ENCODE measurements around the gene ARFRP1. TPM values are rescaled to one million over a fixed set of nuclear protein-coding genes. Genes with fewer than 3 reads are reported as not detected.

Gene ARFRP1
- total RNA-seq, 1 experiment from 2014 or later = 65.4 TPM

DNA sequence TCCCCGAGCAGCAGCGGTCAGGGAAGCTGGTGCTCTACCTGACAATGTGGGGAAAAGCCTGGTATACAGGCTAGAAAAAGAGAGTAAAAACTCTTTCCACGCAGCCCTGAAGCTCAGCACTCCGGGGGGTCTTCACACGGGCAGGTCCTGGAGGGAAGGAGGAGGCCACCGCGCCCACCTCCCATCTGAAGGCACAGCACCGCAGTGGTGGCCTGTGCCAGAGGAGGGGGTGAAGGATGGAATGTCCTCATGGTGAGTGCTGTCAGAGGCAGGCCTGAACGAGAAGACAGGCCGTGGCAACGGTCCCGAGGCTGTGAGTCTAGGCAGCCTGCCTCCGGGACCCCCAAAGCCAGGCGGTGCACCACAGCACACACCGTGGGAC, 37.6 kb upstream of the ARFRP1 start:
- Mint-ChIP-seq H3K27ac (ENCODE audit: low read depth, unreplicated experiment) (no peak overlapping the region), H3K4me1 (ENCODE audit: insufficient read depth, unreplicated experiment) (no peaks in the 10 kb centered on the region), H3K27me3 (ENCODE audit: insufficient read depth, unreplicated experiment) (no peaks in the 10 kb centered on the region), H3K4me3 (ENCODE audit: unreplicated experiment) (no peak overlapping the region), H3K9me3 (ENCODE audit: unreplicated experiment) (no peaks in the 10 kb centered on the region), H3K36me3 (ENCODE audit: insufficient read depth, unreplicated experiment) (peaks cover 27% of the 10 kb centered on the region)
- TF ChIP-seq, protein P1, sequence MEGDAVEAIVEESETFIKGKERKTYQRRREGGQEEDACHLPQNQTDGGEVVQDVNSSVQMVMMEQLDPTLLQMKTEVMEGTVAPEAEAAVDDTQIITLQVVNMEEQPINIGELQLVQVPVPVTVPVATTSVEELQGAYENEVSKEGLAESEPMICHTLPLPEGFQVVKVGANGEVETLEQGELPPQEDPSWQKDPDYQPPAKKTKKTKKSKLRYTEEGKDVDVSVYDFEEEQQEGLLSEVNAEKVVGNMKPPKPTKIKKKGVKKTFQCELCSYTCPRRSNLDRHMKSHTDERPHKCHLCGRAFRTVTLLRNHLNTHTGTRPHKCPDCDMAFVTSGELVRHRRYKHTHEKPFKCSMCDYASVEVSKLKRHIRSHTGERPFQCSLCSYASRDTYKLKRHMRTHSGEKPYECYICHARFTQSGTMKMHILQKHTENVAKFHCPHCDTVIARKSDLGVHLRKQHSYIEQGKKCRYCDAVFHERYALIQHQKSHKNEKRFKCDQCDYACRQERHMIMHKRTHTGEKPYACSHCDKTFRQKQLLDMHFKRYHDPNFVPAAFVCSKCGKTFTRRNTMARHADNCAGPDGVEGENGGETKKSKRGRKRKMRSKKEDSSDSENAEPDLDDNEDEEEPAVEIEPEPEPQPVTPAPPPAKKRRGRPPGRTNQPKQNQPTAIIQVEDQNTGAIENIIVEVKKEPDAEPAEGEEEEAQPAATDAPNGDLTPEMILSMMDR (IDR thresholded peaks at IDR 0.05; ENCODE audit: unreplicated experiment) = no peak
- ChIA-PET CTCF (no interaction called here), POLR2A (interaction anchor here (0.7 to 2.1 kb wide), 7 partner anchors 8 to 120 kb away, joined by 3 to 9 read pairs (median 3); no protein-coding TSS in a partner anchor)
- DNase-seq (ENCODE audit: unreplicated experiment) = no peak
- no TSS peak for BruUV-seq (replicated peaks)
- intact Hi-C loops (cut with micrococcal nuclease) = no loop called here

DNA sequence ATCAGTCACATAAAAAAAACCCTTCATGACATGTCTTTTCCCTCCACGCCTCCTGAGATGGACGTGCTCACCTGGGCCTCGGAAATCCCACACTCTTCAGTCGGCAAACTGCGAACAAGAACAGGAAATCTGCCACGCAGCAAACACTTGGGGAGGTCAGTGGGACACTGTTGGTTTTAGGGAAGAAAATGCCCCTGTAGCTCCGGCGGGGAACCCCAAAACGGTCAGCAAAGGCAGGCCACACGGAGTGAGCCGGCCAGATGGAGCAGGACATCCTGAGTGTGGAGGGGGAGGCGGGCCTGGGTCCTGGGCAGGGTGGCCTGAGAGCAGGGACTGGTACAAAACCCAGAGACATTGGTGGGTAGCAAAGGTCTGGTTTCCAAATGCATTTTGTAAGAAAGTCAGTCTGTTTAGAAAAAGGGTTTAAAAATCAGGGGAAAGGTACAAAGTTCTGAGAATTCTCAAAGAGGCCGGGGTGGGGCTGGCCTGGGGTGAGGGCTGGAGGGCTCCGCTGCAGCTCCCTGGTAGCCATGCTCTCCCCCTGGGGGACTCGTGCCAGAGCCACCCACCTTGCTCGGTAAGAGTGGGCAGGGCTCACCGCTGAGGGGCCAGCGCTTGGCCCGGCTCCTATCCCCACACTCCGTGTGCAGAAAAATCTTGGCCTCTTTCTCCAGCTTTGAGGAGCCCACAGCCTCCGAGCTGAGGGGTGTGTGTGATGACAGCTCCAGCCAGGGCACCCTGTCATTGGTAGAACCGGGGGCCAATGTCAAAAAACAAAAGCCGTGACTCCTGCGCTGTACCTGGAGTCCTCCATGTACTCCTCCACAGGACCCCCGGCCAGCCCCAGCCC, 37.0 kb upstream of the ARFRP1 start:
- Mint-ChIP-seq H3K4me1 (ENCODE audit: insufficient read depth, unreplicated experiment) (no peaks in the 10 kb centered on the region), H3K9me3 (ENCODE audit: unreplicated experiment) (no peaks in the 10 kb centered on the region), H3K4me3 (ENCODE audit: unreplicated experiment) (no peak overlapping the region), H3K27me3 (ENCODE audit: insufficient read depth, unreplicated experiment) (no peaks in the 10 kb centered on the region), H3K36me3 (ENCODE audit: insufficient read depth, unreplicated experiment) (peaks cover 27% of the 10 kb centered on the region), H3K27ac (ENCODE audit: low read depth, unreplicated experiment) (no peak overlapping the region)
- TF ChIP-seq, protein P1 (IDR thresholded peaks at IDR 0.05; ENCODE audit: unreplicated experiment) = no peak
- POLR2A ChIA-PET = interaction anchor here (0.7 to 2.1 kb wide), 9 partner anchors 9 to 121 kb away, joined by 3 to 9 read pairs (median 5); partner anchors contain the start of genes ARFRP1 and ZGPAT
- DNase-seq (ENCODE audit: unreplicated experiment) = no peak
- BruUV-seq (replicated peaks) = no TSS peak
- intact Hi-C loops (cut with micrococcal nuclease) = no loop called here
- CTCF ChIA-PET = interaction anchor here (0.8 kb wide), 1 partner anchor 37 kb away, joined by 3 read pairs; the partner anchor contains the start of genes ARFRP1 and ZGPAT

DNA sequence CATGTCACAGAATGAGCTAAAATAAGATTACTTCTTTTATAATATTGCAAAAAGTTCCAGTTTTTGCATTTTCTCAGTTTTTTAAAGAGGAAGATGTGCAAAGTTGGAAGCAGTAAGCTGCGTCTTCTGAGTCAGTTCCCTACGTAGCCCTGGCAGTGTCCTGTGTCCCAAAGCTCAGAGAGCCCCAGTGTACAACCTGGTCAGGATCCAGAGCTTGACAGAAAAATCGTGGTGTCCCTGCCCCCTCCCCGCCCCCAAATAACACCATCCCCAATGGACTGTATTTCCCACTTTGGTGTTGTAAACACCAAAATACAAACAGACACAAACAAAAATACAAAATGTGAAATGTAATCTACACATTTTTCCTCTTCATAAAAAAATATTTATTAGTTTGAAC, 36.4 kb upstream of the ARFRP1 start:
- Mint-ChIP-seq H3K36me3 (ENCODE audit: insufficient read depth, unreplicated experiment) (peaks cover 27% of the 10 kb centered on the region), H3K4me3 (ENCODE audit: unreplicated experiment) (no peak overlapping the region), H3K27me3 (ENCODE audit: insufficient read depth, unreplicated experiment) (no peaks in the 10 kb centered on the region), H3K27ac (ENCODE audit: low read depth, unreplicated experiment) (no peak overlapping the region), H3K9me3 (ENCODE audit: unreplicated experiment) (no peaks in the 10 kb centered on the region), H3K4me1 (ENCODE audit: insufficient read depth, unreplicated experiment) (no peaks in the 10 kb centered on the region)
- TF ChIP-seq, protein P1 (IDR thresholded peaks at IDR 0.05; ENCODE audit: unreplicated experiment) = no peak
- POLR2A ChIA-PET = interaction anchor here (1.2 to 2.1 kb wide), 5 partner anchors 10 to 223 kb away, joined by 3 to 8 read pairs (median 6); partner anchors contain the start of genes ARFRP1 and ZGPAT
- CTCF ChIA-PET = interaction anchor here (0.6 to 0.8 kb wide), 2 partner anchors 36 to 80 kb away, joined by 3 read pairs; partner anchors contain the start of genes ARFRP1 and ZGPAT
- DNase-seq (ENCODE audit: unreplicated experiment) = no peak
- intact Hi-C loops (cut with micrococcal nuclease) = no loop called here
- no TSS peak for BruUV-seq (replicated peaks)

DNA sequence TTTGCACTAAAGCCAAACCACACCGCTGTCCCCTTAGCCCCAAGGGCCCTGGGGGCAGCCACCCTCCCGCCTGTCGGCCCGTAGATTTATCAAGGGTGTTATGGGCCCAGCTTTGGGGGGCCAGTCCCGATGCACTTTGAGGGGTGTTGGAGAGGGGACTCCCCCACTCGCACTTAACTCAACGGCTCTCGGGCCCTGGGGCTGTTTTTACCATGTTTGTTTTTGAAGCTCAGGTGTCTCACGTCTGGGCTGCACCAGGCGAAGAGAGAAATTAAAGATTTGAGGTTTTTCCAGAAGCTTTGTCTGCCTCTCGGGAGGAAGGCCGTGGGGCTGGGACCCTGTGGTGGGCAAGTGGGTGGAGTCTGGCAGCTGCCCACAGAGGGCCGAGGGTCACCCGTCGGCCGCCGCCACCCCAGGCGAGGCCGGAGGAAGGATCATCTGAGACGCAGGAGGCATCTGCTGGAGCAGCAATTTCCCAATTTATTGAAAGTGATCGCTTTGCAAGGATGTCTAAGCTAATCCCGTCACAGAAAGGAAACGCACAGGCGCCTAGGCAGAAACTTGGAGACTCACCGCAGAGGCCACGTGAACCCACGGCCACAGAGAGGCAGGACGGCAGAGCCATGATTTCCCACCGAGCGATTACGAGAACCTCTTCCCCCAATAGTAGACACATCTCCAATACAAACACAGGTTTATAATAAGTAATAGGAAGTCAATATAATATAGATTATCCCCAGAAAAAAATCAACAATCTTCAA, 35.6 kb upstream of the ARFRP1 start:
- Mint-ChIP-seq H3K9me3 (ENCODE audit: unreplicated experiment) (no peaks in the 10 kb centered on the region), H3K36me3 (ENCODE audit: insufficient read depth, unreplicated experiment) (peaks cover 23% of the 10 kb centered on the region), H3K4me1 (ENCODE audit: insufficient read depth, unreplicated experiment) (no peaks in the 10 kb centered on the region), H3K27me3 (ENCODE audit: insufficient read depth, unreplicated experiment) (no peaks in the 10 kb centered on the region), H3K4me3 (ENCODE audit: unreplicated experiment) (no peak overlapping the region), H3K27ac (ENCODE audit: low read depth, unreplicated experiment) (no peak overlapping the region)
- ChIA-PET POLR2A (interaction anchor here (0.5 to 2.0 kb wide), 5 partner anchors 12 to 525 kb away, joined by 3 to 6 read pairs (median 3); partner anchors contain the start of genes ARFRP1 and ZGPAT), CTCF (interaction anchor here (0.6 to 1.0 kb wide), 4 partner anchors 26 to 206 kb away, joined by 3 to 6 read pairs (median 3); partner anchors contain the start of genes ARFRP1, PTK6 and ZGPAT)
- no TSS peak for BruUV-seq (replicated peaks)
- intact Hi-C loops (cut with micrococcal nuclease) = no loop called here
- no peak for DNase-seq (ENCODE audit: unreplicated experiment)
- TF ChIP-seq, protein P1 (IDR thresholded peaks at IDR 0.05; ENCODE audit: unreplicated experiment) = no peak

Measured in MCF 10A (cell line).